Liver (tissue), 9 donors: Measurements from ENCODE around the gene TRIM15. TPM values are rescaled to one million over a fixed set of nuclear protein-coding genes. Genes with fewer than 3 reads are reported as not detected.

Source experiments
- DNase-seq: peaks from one replicate; pipeline ENCODE4 v3.0.0-alpha.2; 2017; ENCODE audit warnings: low spot score
- H3K27ac ChIP-seq, 2 donors: one replicate each; pipeline ENCODE4 v1.7.0; 2013; ENCODE audit warnings: inconsistent platforms in 2 of 2, low read length in 2 of 2, control low read depth in 1 of 2, low read depth in 1 of 2, mild to moderate bottlenecking in 1 of 2
- H3K27me3 ChIP-seq, 4 donors: one replicate each; pipeline versions ENCODE4 v1.6.1 to v1.7.0; 2013; ENCODE audit warnings: low read length in 3 of 4, inconsistent platforms in 1 of 4, mild to moderate bottlenecking in 1 of 4, moderate library complexity in 1 of 4; ENCODE audit not compliant: control insufficient read depth in 4 of 4, insufficient read depth in 4 of 4
- H3K36me3 ChIP-seq, 4 donors: one replicate each; pipeline versions ENCODE4 v1.6.1 to v1.7.0; 2013; ENCODE audit warnings: low read length in 3 of 4, mild to moderate bottlenecking in 3 of 4, low read depth in 1 of 4, moderate library complexity in 1 of 4; ENCODE audit not compliant: control insufficient read depth in 4 of 4, insufficient read depth in 3 of 4
- H3K4me1 ChIP-seq, 4 donors: one replicate each; pipeline versions ENCODE4 v1.6.1 to v1.7.0; 2013; ENCODE audit warnings: low read length in 3 of 4, mild to moderate bottlenecking in 3 of 4, moderate library complexity in 1 of 4; ENCODE audit not compliant: control insufficient read depth in 4 of 4, insufficient read depth in 4 of 4
- H3K4me3 ChIP-seq, 3 donors: one replicate each; pipeline versions ENCODE4 v1.6.1 to v1.7.0; 2013; ENCODE audit warnings: low read length in 3 of 3, control low read depth in 1 of 3, low read depth in 1 of 3, mild to moderate bottlenecking in 1 of 3
- H3K9ac ChIP-seq, 2 donors: one replicate each; pipeline ENCODE4 v1.7.0; 2013; ENCODE audit warnings: low read length in 2 of 2, mild to moderate bottlenecking in 2 of 2, moderate library complexity in 2 of 2, control low read depth in 1 of 2, low read depth in 1 of 2
- H3K9me3 ChIP-seq, 4 donors: one replicate each; pipeline versions ENCODE4 v1.6.1 to v1.7.0; 2013; ENCODE audit warnings: low read length in 3 of 4; ENCODE audit not compliant: control insufficient read depth in 4 of 4
- ATF3 ChIP-seq: IDR thresholded peaks from 2 replicates; pipeline ENCODE4 v1.6.1; 2016; ENCODE audit warnings: antibody characterized with exemption
- CTCF ChIP-seq: fragments of 150-350 bp; IDR thresholded peaks from 2 replicates; pipeline ENCODE4 v1.5.1; 2017; ENCODE audit warnings: improper control_type of control experiment, low read depth, low read length; ENCODE audit not compliant: missing input control
- EGR1 ChIP-seq, 2 donors: IDR thresholded peaks; 2 replicates each; pipeline ENCODE4 v1.6.1; 2016 to 2018; ENCODE audit warnings: antibody characterized with exemption in 2 of 2, low read depth in 2 of 2
- FOXA1 ChIP-seq: IDR thresholded peaks from 2 replicates; pipeline ENCODE4 v1.6.1; 2016; ENCODE audit warnings: antibody characterized with exemption
- FOXA2 ChIP-seq: IDR thresholded peaks from 2 replicates; pipeline ENCODE4 v1.6.1; 2016; ENCODE audit warnings: antibody characterized with exemption
- GABPA ChIP-seq, 2 donors: IDR thresholded peaks in 1 of 2; conservative IDR thresholded peaks in 1 of 2; 2 replicates each; pipeline ENCODE4 v1.6.1; 2016; ENCODE audit warnings: antibody characterized with exemption in 2 of 2, mild to moderate bottlenecking in 1 of 2, moderate library complexity in 1 of 2
- HNF4A ChIP-seq, 2 donors: conservative IDR thresholded peaks; 2 replicates each; pipeline ENCODE4 v1.6.1; 2016; ENCODE audit warnings: antibody characterized with exemption in 2 of 2, mild to moderate bottlenecking in 2 of 2
- HNF4G ChIP-seq: IDR thresholded peaks from 2 replicates; pipeline ENCODE4 v1.6.1; 2016; ENCODE audit warnings: antibody characterized with exemption
- JUND ChIP-seq, 2 donors: IDR thresholded peaks; 2 replicates each; pipeline ENCODE4 v1.6.1; 2016; ENCODE audit warnings: antibody characterized with exemption in 2 of 2
- MAX ChIP-seq: IDR thresholded peaks from 2 replicates; pipeline ENCODE4 v1.6.1; 2016; ENCODE audit warnings: antibody characterized with exemption
- NR2F2 ChIP-seq: IDR thresholded peaks from 2 replicates; pipeline ENCODE4 v1.6.1; 2016; ENCODE audit warnings: antibody characterized with exemption
- RAD21 ChIP-seq, 2 donors: IDR thresholded peaks; 2 replicates each; pipeline ENCODE4 v1.6.1; 2016; ENCODE audit warnings: antibody characterized with exemption in 2 of 2, mild to moderate bottlenecking in 2 of 2
- REST ChIP-seq: IDR thresholded peaks from 2 replicates; pipeline ENCODE4 v1.6.1; 2016; ENCODE audit warnings: antibody characterized with exemption, mild to moderate bottlenecking
- RXRA ChIP-seq, 2 donors: IDR thresholded peaks; 2 replicates each; pipeline ENCODE4 v1.6.1; 2017 to 2018; ENCODE audit warnings: antibody characterized with exemption in 2 of 2, mild to moderate bottlenecking in 1 of 2
- SP1 ChIP-seq: IDR thresholded peaks from 2 replicates; pipeline ENCODE4 v1.6.1; 2018; ENCODE audit warnings: antibody characterized with exemption, mild to moderate bottlenecking
- TAF1 ChIP-seq: conservative IDR thresholded peaks from 2 replicates; pipeline ENCODE4 v1.6.1; 2016; ENCODE audit warnings: antibody characterized with exemption, mild to moderate bottlenecking
- YY1 ChIP-seq: IDR thresholded peaks from 2 replicates; pipeline ENCODE4 v1.6.1; 2016; ENCODE audit warnings: antibody characterized with exemption, mild to moderate bottlenecking
- ZBTB33 ChIP-seq: IDR thresholded peaks from 2 replicates; pipeline ENCODE4 v1.6.1; 2016; ENCODE audit warnings: antibody characterized with exemption
- WGBS: extraction: QIAGEN DNeasy Blood & Tissue Kit; methylation state at CpG from one replicate; pipeline ENCODE4 v1.1.7; 2013; 5-methylcytosine and 5-hydroxymethylcytosine counted together
- polyA plus RNA-seq, 2 donors: library from polyadenylated mRNA; stranded (reverse) in 1 of 2; unstranded in 1 of 2; fragments of 200-250 nt in 1 of 2; fragments of >200 nt in 1 of 2; fragmentation: Nextera tagmentation in 1 of 2; extraction: Ambion mirVana in 1 of 2; gene quantifications; one replicate each; pipeline versions ENCODE4 v1.2.1 to v1.2.3, GENCODE V29; 2013 to 2015
- total RNA-seq, 2 donors: library from RNA; depleted of rRNA; stranded (reverse); fragments of >200 nt; gene quantifications; one replicate each; pipeline ENCODE4 v1.2.3, GENCODE V29; 2014
- donor health status: healthy.
- donor health status: healthy.
- donor health status: healthy.
- donor health status: healthy.
- donor health status: healthy.

Gene TRIM15
- total and polyA plus RNA-seq, 4 donors = 1.6 to 2.8 (median 1.9) TPM

GRCh38 chr6:30154061-30154460, 9.3 kb upstream of the TRIM15 start (continued):
- TF ChIP-seq REST (no peak), EGR1 (IDR thresholded peaks at IDR 0.05; ENCODE audit: low read depth in 2 of 2) (no peak)

- Histone ChIP-seq H3K36me3 (no peaks in the 10 kb centered on the region), H3K4me3 (no peak overlapping the region), H3K27me3 (no peaks in the 10 kb centered on the region), H3K27ac (peak overlapping the region; percentile 54 to 57), H3K4me1 (peaks cover 0 to 23% (median 10%) of the 10 kb centered on the region in 4 donors), H3K9ac (no peak overlapping the region), H3K9me3 (no peaks in the 10 kb centered on the region)
- 66% methylated on average over 12 of the region's 12 CpGs for WGBS
- no peak for TF ChIP-seq REST
- TF ChIP-seq JUND (IDR thresholded peaks at IDR 0.05) = peak in 1 of 2 donors; percentile 45
- TF ChIP-seq CTCF = no peak
- peak; percentile 22 to 45 for TF ChIP-seq RXRA (IDR thresholded peaks at IDR 0.05)
- TF ChIP-seq MAX = no peak
- TF ChIP-seq HNF4A (conservative IDR thresholded peaks at IDR 0.05) = peak; percentile 35 to 47
- TF ChIP-seq SP1 = peak; percentile 76
- no peak for TF ChIP-seq YY1
- TF ChIP-seq EGR1 (IDR thresholded peaks at IDR 0.05; ENCODE audit: low read depth in 2 of 2) = no peak
- TF ChIP-seq ZBTB33 = no peak
- TF ChIP-seq RAD21 (IDR thresholded peaks at IDR 0.05) = peak in 1 of 2 donors; percentile 13
- no peak for TF ChIP-seq TAF1
- TF ChIP-seq ATF3 = peak; percentile 53
- TF ChIP-seq GABPA (IDR thresholded peaks at IDR 0.05 in 1 of 2, conservative IDR thresholded peaks at IDR 0.05 in 1 of 2) = no peak
- no peak for TF ChIP-seq NR2F2
- TF ChIP-seq FOXA1 = no peak
- no peak for TF ChIP-seq FOXA2
- peak; percentile 20 for TF ChIP-seq HNF4G
- no peak for DNase-seq
Observed at GRCh38 chr6:30154709-30155519, 8.4 kb upstream of the TRIM15 start.
